Activated CD4-positive, alpha-beta memory T cell treated with anti-CD3 and anti-CD28 coated beads, Interleukin-2, amount 10 ng/mL, durations not matched to agents 7 days and 5 days (primary cell): ENCODE measurements around the gene PCDHA1. TPM values are rescaled to one million over a fixed set of nuclear protein-coding genes. Genes with fewer than 3 reads are reported as not detected.
A peak's percentile ranks its signal among the peaks of the same experiment; 100 is the strongest.

ENCODE experiments used
- CTCF ChIA-PET: fragments of 350-600 bp; sonication (Branson Sonifier 250); formaldehyde crosslinking; loops from one replicate; lab custom pipeline; 2021; ENCODE audit warnings: antibody characterized with exemption, inconsistent platforms; lab: Charles Lee
- POLR2A ChIA-PET: fragments of 350-600 bp; sonication (Branson Sonifier 250); formaldehyde crosslinking; loops from one replicate; lab custom pipeline; 2021; ENCODE audit warnings: antibody characterized with exemption; lab: Charles Lee
- DNase-seq: peaks from one replicate; pipeline ENCODE4 v3.0.0-alpha.2; 2020
- H3K27ac Mint-ChIP-seq: one replicate; pipeline ENCODE4 v1.8.0; 2021; ENCODE audit warnings: mild to moderate bottlenecking, mixed read lengths
- H3K27me3 Mint-ChIP-seq: one replicate; pipeline ENCODE4 v1.8.0; 2021; ENCODE audit warnings: mixed read lengths
- H3K36me3 Mint-ChIP-seq: one replicate; pipeline ENCODE4 v1.8.0; 2021; ENCODE audit warnings: low read depth, mixed read lengths
- H3K4me1 Mint-ChIP-seq: one replicate; pipeline ENCODE4 v1.8.0; 2021; ENCODE audit warnings: mixed read lengths
- H3K4me3 Mint-ChIP-seq: one replicate; pipeline ENCODE4 v1.8.0; 2021; ENCODE audit warnings: mild to moderate bottlenecking, mixed read lengths
- H3K9me3 Mint-ChIP-seq: one replicate; pipeline ENCODE4 v1.8.0; 2021; ENCODE audit warnings: mixed read lengths
- total RNA-seq, 2 experiments: library from RNA; stranded (reverse); gene quantifications; one replicate each; pipeline ENCODE4 v1.2.3, GENCODE V29; 2021

The PCDHA1 gene
- total RNA-seq, 2 experiments from 2014 or later = not detected

- DNase-seq = no peak
- no peaks in the 10 kb centered on the region for H3K9me3 Mint-ChIP-seq
- POLR2A ChIA-PET = no interaction called here
- no peaks in the 10 kb centered on the region for H3K27me3 Mint-ChIP-seq
- no peaks in the 10 kb centered on the region for H3K36me3 Mint-ChIP-seq
- H3K27ac Mint-ChIP-seq = no peak overlapping the region
- H3K4me1 Mint-ChIP-seq = no peaks in the 10 kb centered on the region
- no peak overlapping the region for H3K4me3 Mint-ChIP-seq
- CTCF ChIA-PET = no interaction called here
These were observed 221.9 kb downstream of the PCDHA1 start for GRCh38 chr5:141007791-141008190.

GRCh38 chr5:141010047-141010793, 224.3 kb downstream of the PCDHA1 start:
- Mint-ChIP-seq H3K27me3 (no peaks in the 10 kb centered on the region), H3K9me3 (no peaks in the 10 kb centered on the region), H3K36me3 (no peaks in the 10 kb centered on the region), H3K27ac (no peak overlapping the region), H3K4me3 (no peak overlapping the region), H3K4me1 (no peaks in the 10 kb centered on the region)
- POLR2A ChIA-PET = no interaction called here
- CTCF ChIA-PET = no interaction called here
- DNase-seq = no peak

- Mint-ChIP-seq H3K4me3 (no peak overlapping the region), H3K4me1 (no peaks in the 10 kb centered on the region), H3K27me3 (no peaks in the 10 kb centered on the region), H3K36me3 (no peaks in the 10 kb centered on the region), H3K9me3 (no peaks in the 10 kb centered on the region), H3K27ac (no peak overlapping the region)
- ChIA-PET CTCF (no interaction called here), POLR2A (no interaction called here)
- no peak for DNase-seq
These were observed 232.0 kb downstream of the PCDHA1 start for GRCh38 chr5:141017943-141018342.

- Mint-ChIP-seq H3K4me3 (no peak overlapping the region), H3K9me3 (peaks cover 2% of the 10 kb centered on the region), H3K27me3 (no peaks in the 10 kb centered on the region), H3K36me3 (no peaks in the 10 kb centered on the region), H3K27ac (no peak overlapping the region), H3K4me1 (no peaks in the 10 kb centered on the region)
- ChIA-PET CTCF (no interaction called here), POLR2A (no interaction called here)
- no peak for DNase-seq
These were observed 236.4 kb downstream of the PCDHA1 start for GRCh38 chr5:141022384-141022783.

GRCh38 chr5:141031006-141031405, 245.1 kb downstream of the PCDHA1 start:
- peaks cover 2% of the 10 kb centered on the region for H3K9me3 Mint-ChIP-seq
- no peak overlapping the region for H3K27ac Mint-ChIP-seq
- H3K4me1 Mint-ChIP-seq = no peaks in the 10 kb centered on the region
- DNase-seq = no peak
- H3K27me3 Mint-ChIP-seq = no peaks in the 10 kb centered on the region
- no peaks in the 10 kb centered on the region for H3K36me3 Mint-ChIP-seq
- ChIA-PET POLR2A (no interaction called here), CTCF (no interaction called here)
- H3K4me3 Mint-ChIP-seq = no peak overlapping the region

- no peaks in the 10 kb centered on the region for H3K4me1 Mint-ChIP-seq
These were observed 246.7 kb downstream of the PCDHA1 start for GRCh38 chr5:141032626-141033025.

GRCh38 chr5:141039061-141039460, 253.1 kb downstream of the PCDHA1 start:
- ChIA-PET POLR2A (no interaction called here), CTCF (no interaction called here)
- Mint-ChIP-seq H3K9me3 (peaks cover 3% of the 10 kb centered on the region), H3K4me1 (no peaks in the 10 kb centered on the region), H3K36me3 (no peaks in the 10 kb centered on the region), H3K27ac (no peak overlapping the region), H3K4me3 (no peak overlapping the region), H3K27me3 (no peaks in the 10 kb centered on the region)
- no peak for DNase-seq

More at GRCh38 chr5:141032626-141033025, 246.7 kb downstream of the PCDHA1 start:
- H3K4me3 Mint-ChIP-seq = no peak overlapping the region
- ChIA-PET CTCF (no interaction called here), POLR2A (no interaction called here)
- no peaks in the 10 kb centered on the region for H3K27me3 Mint-ChIP-seq
- no peaks in the 10 kb centered on the region for H3K36me3 Mint-ChIP-seq
- H3K27ac Mint-ChIP-seq = no peak overlapping the region
- H3K9me3 Mint-ChIP-seq = peaks cover 2% of the 10 kb centered on the region
- no peak for DNase-seq

- POLR2A ChIA-PET = no interaction called here
- no peaks in the 10 kb centered on the region for H3K27me3 Mint-ChIP-seq
- H3K4me3 Mint-ChIP-seq = no peak overlapping the region
- H3K36me3 Mint-ChIP-seq = no peaks in the 10 kb centered on the region
- H3K9me3 Mint-ChIP-seq = peaks cover 3% of the 10 kb centered on the region
- CTCF ChIA-PET = no interaction called here
- no peak for DNase-seq
- no peaks in the 10 kb centered on the region for H3K4me1 Mint-ChIP-seq
- H3K27ac Mint-ChIP-seq = no peak overlapping the region
These were observed 253.6 kb downstream of the PCDHA1 start for GRCh38 chr5:141039517-141039916.

GRCh38 chr5:141040093-141040770, 254.3 kb downstream of the PCDHA1 start:
- Mint-ChIP-seq H3K9me3 (peaks cover 3% of the 10 kb centered on the region), H3K36me3 (no peaks in the 10 kb centered on the region), H3K27ac (no peak overlapping the region), H3K27me3 (no peaks in the 10 kb centered on the region), H3K4me1 (no peaks in the 10 kb centered on the region), H3K4me3 (no peak overlapping the region)
- DNase-seq = no peak
- ChIA-PET CTCF (interaction anchor here (1.6 kb wide), 1 partner anchor 199 kb away, joined by 6 read pairs; no protein-coding TSS in a partner anchor), POLR2A (no interaction called here)

- Mint-ChIP-seq H3K36me3 (no peaks in the 10 kb centered on the region), H3K9me3 (peaks cover 3% of the 10 kb centered on the region), H3K4me1 (no peaks in the 10 kb centered on the region), H3K27ac (no peak overlapping the region), H3K27me3 (no peaks in the 10 kb centered on the region), H3K4me3 (no peak overlapping the region)
- CTCF ChIA-PET = interaction anchor here (1.6 kb wide), 1 partner anchor 199 kb away, joined by 6 read pairs; no protein-coding TSS in a partner anchor
- POLR2A ChIA-PET = no interaction called here
- DNase-seq = peak; percentile 77
These were observed 255.0 kb downstream of the PCDHA1 start for GRCh38 chr5:141040771-141041426.

- Mint-ChIP-seq H3K27ac (no peak overlapping the region), H3K4me1 (no peaks in the 10 kb centered on the region), H3K9me3 (peaks cover 3% of the 10 kb centered on the region), H3K36me3 (no peaks in the 10 kb centered on the region), H3K4me3 (no peak overlapping the region), H3K27me3 (no peaks in the 10 kb centered on the region)
- DNase-seq = no peak
- POLR2A ChIA-PET = no interaction called here
- CTCF ChIA-PET = interaction anchor here (1.6 kb wide), 1 partner anchor 200 kb away, joined by 6 read pairs; no protein-coding TSS in a partner anchor
These were observed 255.5 kb downstream of the PCDHA1 start for GRCh38 chr5:141041427-141041785.

- peaks cover 3% of the 10 kb centered on the region for H3K9me3 Mint-ChIP-seq
- no peaks in the 10 kb centered on the region for H3K36me3 Mint-ChIP-seq
- H3K27ac Mint-ChIP-seq = no peak overlapping the region
- no peak overlapping the region for H3K4me3 Mint-ChIP-seq
- ChIA-PET POLR2A (no interaction called here), CTCF (no interaction called here)
- H3K4me1 Mint-ChIP-seq = no peaks in the 10 kb centered on the region
- H3K27me3 Mint-ChIP-seq = no peaks in the 10 kb centered on the region
- DNase-seq = no peak
These were observed 256.6 kb downstream of the PCDHA1 start for GRCh38 chr5:141042555-141042954.
